Stimulated activated CD4-positive, alpha-beta T cell treated with anti-CD3 and anti-CD28 coated beads, Interleukin-15, amount 100 ng/mL, for 1 hour (primary cell): Measurements from ENCODE around the gene PITRM1.

Experiments used
- DNase-seq, 2 donors: peaks; one replicate each; pipeline ENCODE4 v3.0.0-alpha.2; 2020; ENCODE audit warnings: low read depth in 1 of 2, low spot score in 1 of 2

PITRM1 gene

GRCh38 chr10:3141351-3142005 lies 31.1 kb downstream of the PITRM1 start:
- DNase-seq, result no peak

DNA sequence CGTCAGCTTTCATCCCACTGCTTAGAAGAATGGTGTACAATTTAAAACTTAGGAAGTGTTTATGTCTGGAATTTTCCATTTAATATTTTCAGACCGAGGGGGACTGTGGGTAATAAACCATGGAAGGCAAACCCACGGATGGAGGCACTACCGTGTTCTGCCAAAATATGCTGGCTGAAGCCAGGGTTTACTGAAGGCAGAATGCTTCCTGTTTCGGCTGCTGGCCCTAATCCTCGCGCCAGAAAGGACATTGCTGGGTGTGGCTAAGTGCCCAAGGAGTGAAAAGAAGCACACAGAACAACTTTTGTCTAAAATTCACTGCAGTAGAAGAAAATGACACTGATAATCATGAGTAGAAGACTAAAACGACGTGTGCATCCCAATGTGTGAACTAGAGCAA lies 32.3 kb downstream of the PITRM1 start:
- no peak for DNase-seq

DNA sequence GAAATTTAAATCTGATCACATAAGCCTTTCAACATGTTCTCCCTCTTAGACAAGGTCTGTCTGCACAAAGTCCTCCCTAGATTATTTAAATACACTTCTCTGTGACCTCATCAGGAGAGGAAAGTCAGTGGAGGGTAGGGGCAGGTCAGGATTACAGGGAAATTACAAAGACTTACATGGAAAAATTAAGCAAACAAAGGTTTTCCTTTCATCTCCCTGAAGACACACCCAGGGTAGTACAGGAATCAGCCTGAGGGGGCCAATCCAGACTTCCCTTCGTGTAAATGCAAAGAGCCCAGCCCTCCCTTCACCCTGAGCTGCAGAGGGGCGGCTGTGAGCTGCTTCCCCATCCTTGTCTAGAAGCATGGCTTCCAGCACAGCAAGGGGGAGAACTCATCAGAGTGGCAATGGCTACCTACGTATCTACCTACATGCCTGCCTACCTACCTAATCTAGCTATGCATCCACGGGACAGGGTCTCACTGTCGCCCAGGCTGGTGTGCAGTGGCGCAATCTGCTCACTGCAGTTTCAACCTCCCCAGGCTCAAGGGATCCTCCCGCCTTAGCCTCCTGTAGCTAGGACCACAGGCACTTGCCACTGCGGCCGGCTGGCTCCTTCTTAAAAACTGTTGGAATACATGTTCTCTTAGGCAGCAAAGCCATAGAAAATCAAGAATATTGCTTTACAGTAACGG lies 33.2 kb downstream of the PITRM1 start:
- no peak for DNase-seq

DNA sequence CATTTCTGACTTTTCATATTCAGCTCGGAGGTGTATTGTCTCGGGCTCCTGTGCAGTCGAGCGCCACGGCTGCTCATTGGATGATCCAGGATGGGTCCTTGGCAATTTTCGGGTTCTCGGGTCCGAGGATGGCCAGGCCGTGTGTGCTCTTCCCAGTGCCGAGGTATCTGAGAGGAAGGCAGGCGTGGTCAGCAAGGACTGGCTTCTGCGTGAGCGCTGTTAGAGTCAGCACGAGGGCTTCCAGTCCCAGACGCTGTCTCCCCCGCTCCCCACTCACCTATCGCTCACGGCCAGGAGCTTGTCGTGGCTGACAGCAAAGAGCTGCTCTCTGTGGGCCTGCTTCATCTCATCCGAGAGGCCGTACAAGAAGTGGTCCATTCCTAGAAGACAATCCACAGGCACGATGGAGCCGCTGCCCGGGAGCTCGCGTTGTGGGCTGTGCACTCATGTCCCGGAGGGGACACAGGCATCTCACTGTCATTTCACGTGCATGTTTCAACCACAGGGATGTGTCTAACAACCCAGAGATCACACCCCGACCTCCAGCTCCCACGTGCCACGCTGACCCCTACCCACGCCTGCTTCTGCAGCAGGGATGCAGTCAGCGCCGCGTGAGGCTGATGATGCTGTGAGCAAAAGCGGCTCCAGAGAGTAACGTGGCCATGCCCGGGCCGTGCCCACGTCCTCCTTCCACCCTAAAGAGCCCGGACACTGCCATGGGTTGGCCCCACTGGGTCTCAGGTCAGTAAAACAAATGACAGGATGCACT lies 34.4 kb downstream of the PITRM1 start:
- no peak for DNase-seq

DNA sequence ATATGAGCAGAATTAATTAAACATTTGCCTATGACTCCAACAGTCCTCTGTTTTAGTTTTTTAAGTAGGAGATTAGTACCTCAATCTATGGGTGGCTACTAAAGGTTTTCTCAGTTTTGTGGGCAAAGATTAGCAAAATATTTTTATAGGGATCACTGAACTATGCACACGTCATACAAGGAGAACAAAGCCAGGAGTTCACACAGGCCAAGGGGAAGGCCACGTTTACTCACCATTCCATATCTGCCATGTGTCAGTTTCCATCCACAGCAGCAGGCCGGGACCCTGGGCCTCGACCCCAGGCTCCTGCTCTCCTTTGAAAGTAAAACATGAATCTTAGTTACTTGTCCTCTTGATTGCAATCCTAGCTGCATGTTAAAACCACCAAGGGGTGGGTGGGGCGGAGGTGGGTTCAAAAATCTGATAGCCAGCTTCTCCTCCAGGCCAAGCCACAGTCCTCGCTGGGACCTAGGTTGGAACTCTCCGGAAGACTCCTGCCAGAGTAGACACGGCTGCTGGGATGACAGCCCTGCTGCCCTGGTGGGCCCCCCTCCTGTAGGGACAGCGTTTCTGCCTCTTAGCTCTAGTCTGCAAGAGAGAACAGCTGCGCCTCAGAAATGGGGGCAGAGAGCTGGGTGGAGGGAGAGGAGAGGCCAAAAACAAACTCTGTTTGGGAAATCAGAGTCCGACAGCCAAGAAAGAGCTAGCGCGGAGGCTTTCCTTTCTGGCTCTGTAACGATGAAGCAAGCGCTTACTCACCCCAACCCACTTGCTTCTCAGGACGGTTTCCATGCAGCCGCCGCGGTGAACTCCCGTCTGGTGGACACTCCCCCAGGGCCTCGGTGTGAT lies 35.6 kb downstream of the PITRM1 start:
- no peak for DNase-seq

GRCh38 chr10:3136336-3136735 lies 36.2 kb downstream of the PITRM1 start:
- DNase-seq, result no peak

- no peak for DNase-seq
These were observed 37.6 kb downstream of the PITRM1 start for GRCh38 chr10:3135006-3135405.

- no peak for DNase-seq
These were observed 38.6 kb downstream of the PITRM1 start for GRCh38 chr10:3133948-3134347.

- DNase-seq, result no peak
These were observed 40.3 kb downstream of the PITRM1 start for GRCh38 chr10:3132036-3133025.

- DNase-seq, result no peak
These were observed 41.5 kb downstream of the PITRM1 start for GRCh38 chr10:3131098-3131497.

- no peak for DNase-seq
These were observed 42.8 kb downstream of the PITRM1 start for GRCh38 chr10:3129581-3130340.

GRCh38 chr10:3128379-3129130 lies 44.0 kb downstream of the PITRM1 start:
- DNase-seq, result no peak

DNA sequence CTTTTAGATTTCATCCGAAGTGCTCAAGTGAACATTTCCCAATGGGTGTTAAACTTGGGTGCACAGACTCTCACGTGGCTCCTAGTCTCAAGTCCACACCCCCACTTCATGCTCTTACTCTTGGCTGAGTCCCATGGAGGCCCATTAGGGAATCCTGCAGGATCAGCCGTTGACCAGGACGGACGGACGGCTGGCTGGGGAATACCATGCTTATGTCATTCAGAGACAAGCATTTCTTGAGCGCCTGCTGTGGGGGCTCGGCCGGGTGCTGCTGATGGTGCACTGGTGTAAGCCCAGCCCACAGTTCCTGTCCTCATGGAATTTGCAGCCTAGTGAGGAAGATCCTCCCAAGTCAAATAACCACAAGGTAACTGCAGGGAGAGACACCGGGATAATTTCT lies 44.7 kb downstream of the PITRM1 start:
- DNase-seq, result no peak

DNA sequence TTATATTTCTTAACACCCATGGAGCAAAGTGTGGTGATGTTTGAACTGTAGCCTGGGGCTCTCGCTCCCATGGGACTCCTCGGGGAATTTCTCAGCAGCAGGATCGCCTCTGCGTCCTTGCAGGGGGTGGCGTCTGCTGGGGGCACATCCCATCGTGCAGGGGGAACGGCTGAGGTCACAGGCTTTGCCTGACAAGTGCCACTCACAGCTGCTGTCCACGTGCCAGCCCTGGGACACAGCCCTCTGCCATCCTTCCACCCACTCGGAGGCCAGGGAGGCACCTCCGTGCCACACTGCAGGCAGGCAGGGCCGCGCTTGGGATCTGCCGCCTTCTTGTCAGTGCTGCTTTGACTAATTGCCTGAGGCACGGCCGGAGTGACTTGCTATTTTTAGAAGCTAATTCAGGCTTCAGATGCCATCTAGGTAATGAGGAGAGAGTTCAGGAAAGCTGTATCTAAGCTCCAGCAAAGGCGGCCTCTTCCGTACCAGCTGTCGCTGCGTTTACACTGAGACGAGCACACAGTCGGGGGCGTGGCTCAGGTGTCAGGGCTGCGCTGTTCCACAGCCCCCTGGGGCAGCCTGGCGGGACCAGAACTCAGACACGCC lies 45.7 kb downstream of the PITRM1 start:
- no peak for DNase-seq

DNA sequence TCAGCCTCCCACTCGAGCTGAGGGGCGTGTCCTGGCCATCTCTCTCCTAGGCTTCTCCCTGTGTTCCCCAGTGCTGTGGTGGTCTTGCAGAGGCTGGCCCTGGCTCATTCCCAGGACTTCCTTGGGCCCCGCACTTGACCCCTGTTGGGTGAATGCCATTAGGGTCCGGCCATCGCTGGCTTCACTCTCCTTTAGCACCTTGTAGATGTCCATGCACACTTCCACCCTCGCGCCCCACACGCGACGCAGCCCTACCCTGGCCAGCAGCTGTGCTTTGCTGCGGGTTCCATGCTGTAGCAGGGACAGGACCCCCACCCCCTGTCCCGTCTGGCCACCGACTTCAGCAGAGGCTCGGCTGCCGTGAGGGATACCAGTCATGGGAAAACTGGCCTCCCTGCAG lies 46.3 kb downstream of the PITRM1 start:
- no peak for DNase-seq

- DNase-seq, result no peak
These were observed 46.9 kb downstream of the PITRM1 start for GRCh38 chr10:3125527-3126170.

DNA sequence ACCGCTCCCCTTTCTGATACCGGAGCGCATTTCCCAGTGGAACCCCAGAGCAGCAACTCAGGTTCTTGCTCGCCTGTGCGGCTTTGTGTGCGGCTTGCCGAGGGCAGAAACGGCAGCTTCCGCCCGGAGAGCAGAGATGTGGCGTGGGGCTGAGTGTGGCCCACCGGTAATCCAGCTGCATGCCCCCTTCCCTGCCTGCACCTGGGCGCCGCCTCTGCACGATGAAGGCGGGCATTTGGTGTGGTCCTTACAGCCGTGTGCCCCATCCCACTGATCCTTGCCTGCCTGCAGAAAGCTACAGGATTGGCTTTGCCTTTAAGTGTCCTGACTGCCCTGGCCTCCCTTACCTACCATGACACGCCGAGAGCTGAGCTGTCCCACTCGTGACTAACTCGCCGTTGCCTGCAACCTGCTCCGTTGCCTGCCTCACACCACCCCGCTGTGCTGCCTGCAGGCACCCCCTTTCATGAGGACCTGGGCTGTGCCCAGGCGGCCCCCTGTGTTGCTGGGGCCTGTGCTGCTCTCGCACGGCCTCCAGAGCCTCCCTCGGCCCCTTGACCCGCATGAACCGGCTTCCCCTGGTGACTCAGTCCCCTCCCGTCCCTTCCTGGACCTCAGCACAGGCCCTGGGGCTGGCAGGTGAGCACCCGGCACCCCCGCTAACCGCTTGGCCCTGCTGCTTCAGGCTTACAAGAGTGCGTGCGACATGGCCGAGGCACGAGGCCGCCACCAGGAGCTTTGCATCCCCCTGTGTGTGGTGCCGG lies 48.0 kb downstream of the PITRM1 start:
- DNase-seq, result no peak
